OCI-LY1 (cell line): ENCODE data around the gene BCKDHB.

ENCODE experiments used
- H2AFZ ChIP-seq: fragments of 200-600 bp; sonication (generic), shearing (Covaris generic); 2 replicates; pipeline ENCODE4 v1.6.0; 2014; ENCODE audit warnings: antibody characterized with exemption, mild to moderate bottlenecking, low read length
- H3F3A ChIP-seq: fragments of 200-600 bp; sonication (generic), shearing (Covaris generic); 2 replicates; pipeline ENCODE4 v1.6.0; 2014; ENCODE audit warnings: mild to moderate bottlenecking, antibody characterized with exemption, low read length, moderate library complexity; ENCODE audit not compliant: insufficient read depth
- H3K27ac ChIP-seq: fragments of 200-600 bp; sonication (generic); 2 replicates; pipeline ENCODE4 v1.5.1; 2014; ENCODE audit warnings: low read length, mixed run types, mild to moderate bottlenecking, low read depth; ENCODE audit not compliant: poor library complexity, severe bottlenecking
- H3K27me3 ChIP-seq: fragments of 200-600 bp; sonication (generic); 2 replicates; pipeline ENCODE4 v1.6.0; 2014; ENCODE audit warnings: antibody characterized with exemption, mild to moderate bottlenecking, low read length, moderate library complexity; ENCODE audit not compliant: insufficient read depth
- H3K36me3 ChIP-seq: fragments of 200-600 bp; sonication (generic); 2 replicates; pipeline ENCODE4 v1.6.1; 2014; ENCODE audit warnings: mild to moderate bottlenecking, antibody characterized with exemption, low read length, moderate library complexity, mixed read lengths; ENCODE audit not compliant: insufficient read depth
- H3K4me1 ChIP-seq: fragments of 200-600 bp; sonication (generic); 2 replicates; pipeline ENCODE4 v1.5.1; 2014; ENCODE audit warnings: mild to moderate bottlenecking, low read length, moderate library complexity; ENCODE audit not compliant: insufficient read depth, severe bottlenecking
- H3K4me2 ChIP-seq: fragments of 200-600 bp; sonication (generic), shearing (Covaris generic); 2 replicates; pipeline ENCODE4 v1.6.1; 2014; ENCODE audit warnings: low read length
- H3K4me3 ChIP-seq: fragments of 200-600 bp; sonication (generic); 2 replicates; pipeline ENCODE4 v1.5.1; 2014; ENCODE audit warnings: low read length, low read depth, mild to moderate bottlenecking, mixed read lengths; ENCODE audit not compliant: poor library complexity, severe bottlenecking
- H3K79me2 ChIP-seq: fragments of 200-600 bp; shearing (Covaris generic); 2 replicates; pipeline ENCODE4 v1.6.1; 2016; ENCODE audit warnings: mixed run types, low read length, mixed read lengths; ENCODE audit not compliant: insufficient read depth
- H3K9ac ChIP-seq: fragments of 200-600 bp; sonication (generic), shearing (Covaris generic); 2 replicates; pipeline ENCODE4 v1.6.1; 2014; ENCODE audit warnings: mild to moderate bottlenecking, low read length, mixed read lengths
- H3K9me2 ChIP-seq: fragments of 200-600 bp; sonication (generic), shearing (Covaris generic); 2 replicates; pipeline ENCODE4 v1.6.1; 2014; ENCODE audit warnings: low read depth, mild to moderate bottlenecking, low read length, mixed read lengths
- H3K9me3 ChIP-seq: fragments of 200-600 bp; shearing (Covaris generic); 2 replicates; pipeline ENCODE4 v1.6.1; 2014; ENCODE audit warnings: low read length, mixed read lengths
- H4K20me1 ChIP-seq: fragments of 200-600 bp; sonication (generic), shearing (Covaris generic); 2 replicates; pipeline ENCODE4 v1.6.0; 2016; ENCODE audit warnings: mild to moderate bottlenecking, low read length; ENCODE audit not compliant: insufficient read depth
- CTCF ChIP-seq: fragments of 200-600 bp; sonication (generic), shearing (Covaris generic); IDR thresholded peaks from 2 replicates; pipeline ENCODE4 v1.5.1; 2017; ENCODE audit warnings: mild to moderate bottlenecking, antibody characterized with exemption, low read length, moderate library complexity, mixed read lengths
- EZH2 ChIP-seq: fragments of 200-600 bp; sonication (generic), shearing (Covaris generic); IDR thresholded peaks from 2 replicates; pipeline ENCODE4 v1.8.0; 2017; ENCODE audit warnings: borderline replicate concordance, mixed run types, mild to moderate bottlenecking, antibody characterized with exemption, low read length, moderate library complexity, mixed read lengths

Gene BCKDHB

DNA sequence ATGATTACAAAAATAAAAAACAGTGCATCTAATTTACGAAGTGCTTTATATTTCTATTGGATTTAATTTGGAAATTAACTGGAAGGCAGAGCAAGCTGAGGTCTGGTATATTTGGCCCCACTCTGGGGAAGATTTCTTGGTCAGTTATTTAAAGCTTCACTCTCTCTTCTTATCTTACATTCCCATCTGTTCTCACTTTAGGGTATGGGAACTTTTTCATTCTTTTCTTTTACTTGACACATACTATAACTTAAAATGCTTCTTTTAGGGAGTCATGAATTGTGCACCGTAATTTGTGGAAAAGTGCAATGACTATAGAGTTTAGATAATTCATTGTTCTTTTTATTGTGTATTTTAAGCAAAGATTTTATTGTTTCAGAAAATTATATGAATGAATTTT lies 170.4 kb downstream of the BCKDHB start:
- TF ChIP-seq CTCF: no peak
- no peak for TF ChIP-seq EZH2
- Histone ChIP-seq H3K27ac (no peak overlapping the region), H3K36me3 (no peaks in the 10 kb centered on the region), H3K4me1 (no peaks in the 10 kb centered on the region), H3K9ac (no peak overlapping the region), H3F3A (no peaks in the 10 kb centered on the region; the same call in 1 of the 2 replicates), H3K4me3 (no peak overlapping the region), H3K4me2 (no peak overlapping the region), H3K79me2 (no peaks in the 10 kb centered on the region), H3K9me2 (no peaks in the 10 kb centered on the region), H2AFZ (no peak overlapping the region), H3K27me3 (no peaks in the 10 kb centered on the region), H4K20me1 (no peaks in the 10 kb centered on the region), H3K9me3 (no peaks in the 10 kb centered on the region)

DNA sequence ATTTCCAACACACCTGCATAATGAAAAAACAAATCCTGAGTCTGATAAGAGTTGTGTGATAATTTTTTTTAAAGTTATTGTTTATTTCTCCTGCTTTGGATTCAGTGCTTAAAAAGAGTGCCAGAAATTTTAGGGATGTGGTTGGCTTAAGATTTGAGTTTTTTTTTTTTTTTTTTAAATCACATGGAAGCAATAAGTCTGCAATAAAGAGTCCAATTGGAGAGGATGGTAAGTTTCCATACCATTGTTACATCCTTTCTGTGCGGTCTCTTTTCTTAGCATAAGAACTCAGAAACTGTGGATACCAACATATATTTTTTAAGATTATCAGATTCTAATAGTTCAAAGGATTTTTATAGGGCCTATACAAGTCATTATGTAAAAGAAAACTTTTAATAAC lies 171.0 kb downstream of the BCKDHB start:
- H4K20me1 ChIP-seq: no peaks in the 10 kb centered on the region
- H3K27ac ChIP-seq: no peak overlapping the region
- H3K36me3 ChIP-seq: no peaks in the 10 kb centered on the region
- H3K4me3 ChIP-seq: no peak overlapping the region
- no peak overlapping the region for H3K9ac ChIP-seq
- no peak overlapping the region for H2AFZ ChIP-seq
- H3K79me2 ChIP-seq: no peaks in the 10 kb centered on the region
- TF ChIP-seq CTCF (no peak), EZH2 (no peak)
- no peaks in the 10 kb centered on the region; the same call in 1 of the 2 replicates for H3F3A ChIP-seq
- H3K4me2 ChIP-seq: no peak overlapping the region
- no peaks in the 10 kb centered on the region for H3K4me1 ChIP-seq
- H3K9me3 ChIP-seq: no peaks in the 10 kb centered on the region
- H3K9me2 ChIP-seq: no peaks in the 10 kb centered on the region
- H3K27me3 ChIP-seq: no peaks in the 10 kb centered on the region

- Histone ChIP-seq H3K36me3 (no peaks in the 10 kb centered on the region), H3K27ac (no peak overlapping the region), H3K4me2 (no peak overlapping the region), H3K4me3 (no peak overlapping the region), H3K9me3 (no peaks in the 10 kb centered on the region), H3K9ac (no peak overlapping the region), H3F3A (no peaks in the 10 kb centered on the region), H3K79me2 (no peaks in the 10 kb centered on the region), H4K20me1 (no peaks in the 10 kb centered on the region), H3K27me3 (no peaks in the 10 kb centered on the region), H2AFZ (no peak overlapping the region), H3K9me2 (no peaks in the 10 kb centered on the region), H3K4me1 (no peaks in the 10 kb centered on the region)
- TF ChIP-seq CTCF: no peak
- TF ChIP-seq EZH2: no peak
Measured at GRCh38 chr6:80280262-80281010, 174.0 kb downstream of the BCKDHB start.
